Neural progenitor cell (in vitro differentiated cells): ENCODE data around the gene BOC.

Experiments used
- EZH2 ChIP-seq: fragments of 200-600 bp; sonication (generic); IDR thresholded peaks from 2 replicates; pipeline ENCODE4 v1.6.1; 2017; ENCODE audit warnings: antibody characterized with exemption, mild to moderate bottlenecking, moderate library complexity
- EZH2phosphoT487 ChIP-seq: fragments of 200-600 bp; sonication (generic); IDR thresholded peaks from 2 replicates; pipeline ENCODE4 v1.6.1; 2017; ENCODE audit warnings: antibody characterized with exemption
- TF ChIP-seq, protein P1 (sequence below): fragments of 200-600 bp; sonication (generic); IDR thresholded peaks from 2 replicates; pipeline ENCODE4 v1.5.1; 2017; ENCODE audit warnings: antibody characterized with exemption, mild to moderate bottlenecking

DNA sequence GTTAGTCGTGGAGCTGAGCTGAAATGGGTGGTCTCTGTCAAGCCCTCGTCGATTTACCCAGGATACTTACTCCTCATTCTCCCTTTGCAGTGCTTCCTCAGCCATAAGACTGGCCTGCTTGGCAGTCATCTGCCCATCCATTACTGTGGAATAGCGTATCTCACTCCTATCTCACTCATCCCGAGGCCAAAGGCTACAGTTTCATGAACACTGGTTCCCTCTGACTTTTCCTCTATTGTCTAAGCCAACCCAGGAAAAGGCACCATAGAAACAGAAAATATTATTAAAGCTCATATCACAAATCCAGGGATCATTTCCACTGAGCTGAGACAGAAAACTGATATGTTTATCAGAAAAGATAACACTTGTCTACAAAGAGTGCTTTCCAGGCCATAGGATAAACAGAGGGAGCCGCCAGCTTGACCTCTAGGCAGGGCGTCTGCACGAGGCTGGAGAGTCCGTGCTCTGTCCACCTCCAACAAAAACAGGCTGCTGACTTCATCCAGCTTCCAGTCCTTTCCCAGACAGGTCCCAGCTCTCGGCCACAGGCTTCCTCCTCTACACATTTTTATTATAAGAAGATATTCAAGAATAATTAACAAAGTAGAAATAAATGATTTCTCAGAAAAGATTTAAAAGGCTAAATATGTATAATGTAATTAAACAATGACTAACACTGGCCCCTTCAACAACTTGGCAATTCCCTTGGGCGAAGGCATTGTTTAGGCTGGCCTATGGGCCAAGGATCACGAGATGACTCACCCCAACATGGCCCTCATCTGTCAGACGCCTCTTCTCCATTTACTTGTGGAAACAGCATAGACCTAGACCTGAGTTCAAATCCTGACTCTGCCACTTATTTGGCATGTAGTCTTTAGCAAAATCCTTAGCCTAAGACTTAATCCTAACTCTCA is 27.4 kb upstream of the BOC start:
- TF ChIP-seq, protein P1, sequence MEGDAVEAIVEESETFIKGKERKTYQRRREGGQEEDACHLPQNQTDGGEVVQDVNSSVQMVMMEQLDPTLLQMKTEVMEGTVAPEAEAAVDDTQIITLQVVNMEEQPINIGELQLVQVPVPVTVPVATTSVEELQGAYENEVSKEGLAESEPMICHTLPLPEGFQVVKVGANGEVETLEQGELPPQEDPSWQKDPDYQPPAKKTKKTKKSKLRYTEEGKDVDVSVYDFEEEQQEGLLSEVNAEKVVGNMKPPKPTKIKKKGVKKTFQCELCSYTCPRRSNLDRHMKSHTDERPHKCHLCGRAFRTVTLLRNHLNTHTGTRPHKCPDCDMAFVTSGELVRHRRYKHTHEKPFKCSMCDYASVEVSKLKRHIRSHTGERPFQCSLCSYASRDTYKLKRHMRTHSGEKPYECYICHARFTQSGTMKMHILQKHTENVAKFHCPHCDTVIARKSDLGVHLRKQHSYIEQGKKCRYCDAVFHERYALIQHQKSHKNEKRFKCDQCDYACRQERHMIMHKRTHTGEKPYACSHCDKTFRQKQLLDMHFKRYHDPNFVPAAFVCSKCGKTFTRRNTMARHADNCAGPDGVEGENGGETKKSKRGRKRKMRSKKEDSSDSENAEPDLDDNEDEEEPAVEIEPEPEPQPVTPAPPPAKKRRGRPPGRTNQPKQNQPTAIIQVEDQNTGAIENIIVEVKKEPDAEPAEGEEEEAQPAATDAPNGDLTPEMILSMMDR, result no peak
- TF ChIP-seq EZH2, result no peak
- TF ChIP-seq EZH2phosphoT487, result no peak
